Psoas muscle (tissue), 8 donors: ENCODE measurements around the gene KCTD7. TPM values are rescaled to one million over a fixed set of nuclear protein-coding genes. Genes with fewer than 3 reads are reported as not detected.
"Not testable (repeated sequence)": the region's sequence is repeated elsewhere in the genome, so short reads cannot be mapped to it uniquely, and the experiment has no call there.

ENCODE experiments used
- ATAC-seq, 4 donors: fragments of 200-7000 bp; cut with Tn5 transposase; one replicate each; pipeline ENCODE4 v1.9.1; 2020; ENCODE audit warnings: moderate library complexity in 3 of 4, mild to moderate bottlenecking in 2 of 4
- DNase-seq, 2 donors: peaks; one replicate each; pipeline ENCODE4 v3.0.0-alpha.2; 2020
- H3K27ac ChIP-seq: fragments of 200-600 bp; one replicate; pipeline ENCODE4 v1.8.0; 2022
- H3K27me3 ChIP-seq, 3 donors: fragments of 200-600 bp in 1 of 3; one replicate each; pipeline versions ENCODE4 v1.6.1 to v1.8.0; 2013 to 2022; ENCODE audit warnings: low read length in 2 of 3, mild to moderate bottlenecking in 2 of 3, moderate library complexity in 1 of 3; ENCODE audit not compliant: insufficient read depth in 3 of 3
- H3K36me3 ChIP-seq, 2 donors: fragments of 200-600 bp in 1 of 2; one replicate each; pipeline versions ENCODE4 v1.6.1 to v1.8.0; 2013 to 2022; ENCODE audit warnings: low read depth in 1 of 2, mild to moderate bottlenecking in 1 of 2, moderate library complexity in 1 of 2; ENCODE audit not compliant: insufficient read depth in 1 of 2
- H3K4me1 ChIP-seq: fragments of 200-600 bp; one replicate; pipeline ENCODE4 v1.8.0; 2022
- H3K4me3 ChIP-seq: fragments of 200-600 bp; one replicate; pipeline ENCODE4 v1.8.0; 2022; ENCODE audit warnings: mild to moderate bottlenecking
- H3K9me3 ChIP-seq: fragments of 200-600 bp; one replicate; pipeline ENCODE4 v1.8.0; 2022
- whole genome bisulfite sequencing, 3 donors: extraction: QIAGEN DNeasy Blood & Tissue Kit; methylation state at CpG; one replicate each; pipeline versions ENCODE4 v1.1.6 to v1.1.7; 2013; 5-methylcytosine and 5-hydroxymethylcytosine counted together
- intact Hi-C, 2 donors: fragments of 100-400 bp; cut with DNase I; formaldehyde crosslinking; loops; one replicate each; pipeline versions ENCODE4 v1.11.0 to v1.14.2; 2022
- polyA plus RNA-seq, 3 donors: library from polyadenylated mRNA; stranded (reverse); fragments of 200-250 nt; gene quantifications; one replicate each; pipeline ENCODE4 v1.2.3, GENCODE V29; 2013
- total RNA-seq, 4 donors: library from RNA; stranded (reverse); fragmentation: NEBNext Ultra II Directional in 2 of 4; extraction: Animal tissue kit (Norgen Biotek cat#: 25700) in 2 of 4; gene quantifications; one replicate each; pipeline versions ENCODE4 v1.2.1 to v1.2.4, GENCODE V29; 2021 to 2023
- TF ChIP-seq, protein P1 (sequence below): fragments of 200-600 bp; IDR thresholded peaks from one replicate; pipeline ENCODE4 v1.8.0; 2022; ENCODE audit warnings: antibody characterized with exemption
- donor health status: healthy with polysubstance abuse.
- donor health status: DM: no; HTN: no; CAD: no; lungs with moderate emphysema.
- donor health status: Bipolar disorder and iron deficiency.
- donor health status: healthy.
- donor health status: DM: yes; HTN: yes; CAD: no.
- donor health status: DM: no; HTN: no; CAD: no.
- donor health status: DM: no; HTN: no; CAD: no.
- donor health status: DM: yes; HTN: yes; CAD: no.

KCTD7 gene
- total and polyA plus RNA-seq, 7 donors, result 2.2 to 9.8 (median 4.0) TPM

DNA sequence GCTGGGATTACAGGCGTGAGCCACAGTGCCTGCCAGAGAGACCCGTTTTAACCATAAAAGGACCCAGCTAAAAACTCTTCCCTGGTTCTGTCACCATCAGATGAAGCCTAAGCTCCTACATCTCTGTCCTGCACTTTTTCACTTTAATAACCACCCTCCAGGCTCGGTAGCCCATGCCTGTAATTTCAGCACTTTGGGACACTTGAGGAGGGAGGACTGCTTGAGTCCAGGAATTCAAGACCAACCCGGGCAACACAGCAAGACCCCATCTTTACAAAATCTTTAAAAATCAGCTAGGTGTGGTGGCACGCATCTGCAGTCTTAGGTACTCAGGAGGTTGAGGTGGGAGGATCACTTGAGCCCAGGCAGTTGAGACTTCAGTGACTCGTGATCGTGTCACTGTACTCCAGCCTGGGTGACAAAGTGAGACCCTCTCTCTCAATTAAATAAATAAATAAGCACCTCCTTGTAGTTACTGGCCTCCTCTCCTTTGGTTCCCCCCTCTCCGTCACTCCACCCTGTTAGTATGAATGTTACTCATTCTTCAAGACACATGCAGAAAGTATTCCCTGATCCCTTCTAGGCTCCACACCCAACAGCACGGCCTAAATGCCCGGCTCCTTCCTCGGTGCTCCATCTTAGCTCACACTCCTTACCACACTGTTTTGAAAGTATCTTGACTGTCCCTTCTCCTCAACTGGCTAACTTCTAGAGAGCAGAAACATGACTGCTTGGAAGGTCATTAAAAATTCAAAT is 38.2 kb upstream of the KCTD7 start:
- 55 to 64% (median 59%) methylated on average over 11 of the region's 11 CpGs for WGBS, 3 donors
- H3K9me3 ChIP-seq, DNase-seq, ATAC-seq, H3K36me3 ChIP-seq, H3K27me3 ChIP-seq: not testable (repeated sequence)
- Histone ChIP-seq H3K4me1 (peaks cover 46% of the 10 kb centered on the region), H3K4me3 (peak overlapping the region; percentile 82), H3K27ac (peak overlapping the region; percentile 95)
- intact Hi-C loops, result loop anchor here in 1 of 2 donors (2.0 kb wide), 1 partner anchor 38 kb away; the partner anchor contains the start of gene KCTD7

DNA sequence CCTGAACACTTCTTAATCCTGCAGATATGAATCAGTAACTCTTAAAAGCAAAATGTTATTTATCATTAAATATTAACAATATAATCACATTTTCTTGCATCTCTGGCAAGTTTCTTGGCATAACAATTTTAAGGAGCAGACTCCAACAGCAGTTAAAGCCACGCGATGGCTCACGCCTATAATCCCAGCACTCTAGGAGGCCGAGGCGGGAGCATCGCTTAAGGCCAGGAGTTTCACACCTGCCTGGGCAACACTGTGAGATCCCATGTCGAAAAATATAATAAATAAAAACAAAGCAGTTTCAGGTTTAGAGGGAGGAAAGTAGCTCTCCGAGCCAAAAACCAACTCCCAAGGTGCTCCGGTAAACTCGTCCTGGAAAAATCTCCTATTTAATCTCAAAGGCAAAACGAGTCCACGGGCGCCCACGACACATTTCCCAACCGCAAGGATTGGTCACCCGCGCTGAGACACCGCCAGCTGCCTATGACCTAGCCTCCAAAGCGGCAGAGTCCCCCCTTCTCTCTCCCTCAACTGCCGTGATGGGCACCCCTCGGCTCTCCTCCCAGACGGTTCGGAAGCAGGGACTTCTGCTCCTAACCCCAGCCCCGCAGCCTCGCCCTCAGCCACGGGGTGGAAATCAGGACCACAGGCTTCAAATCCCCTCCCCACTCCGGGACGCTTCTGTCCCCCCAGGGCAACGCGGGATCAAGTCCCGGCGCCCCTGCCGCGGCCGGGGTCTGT is 37.5 kb upstream of the KCTD7 start:
- peaks cover 41% of the 10 kb centered on the region for H3K4me1 ChIP-seq
- intact Hi-C loops, result loop anchor here in 1 of 2 donors (2.0 kb wide), 1 partner anchor 38 kb away; the partner anchor contains the start of gene KCTD7
- H3K27me3 ChIP-seq, H3K9me3 ChIP-seq, H3K36me3 ChIP-seq: not testable (repeated sequence)
- ATAC-seq (peak; percentile 57 to 69 (median 58)), DNase-seq (peak in 1 of 2 donors; percentile 57)
- H3K27ac ChIP-seq, result peak overlapping the region; percentile 95
- peak overlapping the region; percentile 82 for H3K4me3 ChIP-seq
- WGBS, 3 donors, result 3 to 5% (median 4%) methylated on average over 35 of the region's 35 CpGs

DNA sequence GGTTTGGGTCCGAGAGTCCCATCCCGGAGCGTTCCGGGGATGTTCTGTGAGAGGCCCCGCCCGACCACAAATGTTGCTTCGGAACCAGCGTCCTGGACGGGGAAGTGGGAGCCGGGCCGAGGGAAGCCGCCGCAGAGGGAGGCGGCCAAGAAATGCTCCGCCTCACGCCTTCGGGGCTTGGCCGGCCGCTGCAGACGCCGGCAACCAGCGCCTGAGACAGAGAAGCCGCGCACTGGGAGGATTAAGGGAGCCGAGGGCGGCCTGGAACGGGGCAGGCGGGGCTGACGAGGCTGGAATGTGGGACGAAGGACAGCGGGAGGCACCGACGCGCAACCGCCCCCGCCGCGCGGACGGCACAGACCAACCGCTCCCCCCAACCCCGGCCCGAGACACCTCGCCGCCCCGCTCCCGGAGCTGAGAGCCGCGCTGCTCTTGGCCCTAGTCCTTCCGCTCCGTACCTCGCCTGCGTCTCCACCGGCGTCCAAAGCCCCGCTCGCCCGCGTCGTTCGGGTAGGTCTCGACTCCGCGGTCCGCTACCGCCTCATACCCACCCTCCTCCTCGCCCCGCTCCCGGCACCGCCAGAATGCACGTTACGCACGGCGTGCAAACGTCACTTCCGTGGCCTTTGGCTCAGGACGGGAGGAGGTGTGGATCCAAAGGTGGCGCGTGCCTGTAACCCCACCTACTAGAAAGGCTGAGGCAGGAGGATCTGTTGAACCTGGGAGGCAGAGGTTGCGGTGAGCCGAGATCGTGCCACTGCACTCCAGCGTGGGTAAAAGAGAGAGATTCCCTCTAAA is 36.7 kb upstream of the KCTD7 start:
- 0 to 1% (median 0%) methylated on average over 58 to 83 of the region's 83 CpGs for WGBS, 3 donors
- H3K4me1 ChIP-seq, result peaks cover 35% of the 10 kb centered on the region
- H3K36me3 ChIP-seq, result peaks cover 0 to 8% of the 10 kb centered on the region in 2 donors
- peak; percentile 92 to 95 for DNase-seq
- intact Hi-C loops, result loop anchor here (2.0 kb wide), 1 partner anchor 37 kb away; the partner anchor contains the start of gene KCTD7 (in 2 of the 2)
- TF ChIP-seq, protein P1, sequence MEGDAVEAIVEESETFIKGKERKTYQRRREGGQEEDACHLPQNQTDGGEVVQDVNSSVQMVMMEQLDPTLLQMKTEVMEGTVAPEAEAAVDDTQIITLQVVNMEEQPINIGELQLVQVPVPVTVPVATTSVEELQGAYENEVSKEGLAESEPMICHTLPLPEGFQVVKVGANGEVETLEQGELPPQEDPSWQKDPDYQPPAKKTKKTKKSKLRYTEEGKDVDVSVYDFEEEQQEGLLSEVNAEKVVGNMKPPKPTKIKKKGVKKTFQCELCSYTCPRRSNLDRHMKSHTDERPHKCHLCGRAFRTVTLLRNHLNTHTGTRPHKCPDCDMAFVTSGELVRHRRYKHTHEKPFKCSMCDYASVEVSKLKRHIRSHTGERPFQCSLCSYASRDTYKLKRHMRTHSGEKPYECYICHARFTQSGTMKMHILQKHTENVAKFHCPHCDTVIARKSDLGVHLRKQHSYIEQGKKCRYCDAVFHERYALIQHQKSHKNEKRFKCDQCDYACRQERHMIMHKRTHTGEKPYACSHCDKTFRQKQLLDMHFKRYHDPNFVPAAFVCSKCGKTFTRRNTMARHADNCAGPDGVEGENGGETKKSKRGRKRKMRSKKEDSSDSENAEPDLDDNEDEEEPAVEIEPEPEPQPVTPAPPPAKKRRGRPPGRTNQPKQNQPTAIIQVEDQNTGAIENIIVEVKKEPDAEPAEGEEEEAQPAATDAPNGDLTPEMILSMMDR, result no peak
- H3K27me3 ChIP-seq, result no peaks in the 10 kb centered on the region
- H3K9me3 ChIP-seq, result no peaks in the 10 kb centered on the region
- ATAC-seq, result peak; percentile 95 to 96 (median 96)
- H3K4me3 ChIP-seq, result peak overlapping the region; percentile 82
- peak overlapping the region; percentile 95 for H3K27ac ChIP-seq

DNA sequence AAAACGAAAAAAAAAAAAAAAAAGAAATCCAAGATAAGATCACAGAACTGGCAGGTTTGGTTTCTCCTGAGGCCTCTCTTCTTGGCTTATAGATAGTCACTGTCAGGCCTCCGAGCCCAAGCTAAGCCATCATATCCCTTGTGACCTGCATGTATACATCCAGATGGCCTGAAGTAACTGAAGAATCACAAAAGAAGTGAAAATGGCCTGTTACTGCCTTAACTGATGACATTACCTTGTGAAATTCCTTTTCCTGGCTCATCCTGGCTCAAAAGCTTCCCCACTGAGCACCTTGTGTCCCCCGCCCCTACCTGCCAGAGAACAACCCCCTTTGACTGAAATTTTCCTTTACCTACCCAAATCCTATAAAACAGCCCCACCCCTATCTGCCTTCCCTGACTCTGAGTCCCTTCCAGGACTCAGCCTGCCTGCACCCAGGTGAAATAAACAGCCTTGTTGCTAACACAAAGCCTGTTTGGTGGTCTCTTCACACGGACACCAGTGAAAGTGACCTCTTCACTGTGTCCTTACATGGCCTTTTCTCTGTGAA is 36.0 kb upstream of the KCTD7 start:
- ATAC-seq, DNase-seq, H3K9me3 ChIP-seq, H3K36me3 ChIP-seq, H3K27me3 ChIP-seq: not testable (repeated sequence)
- peak overlapping the region; percentile 82 for H3K4me3 ChIP-seq
- H3K27ac ChIP-seq, result peak overlapping the region; percentile 95
- 24 to 25% (median 25%) methylated on average over 4 of the region's 4 CpGs for WGBS, 3 donors
- intact Hi-C loops, result loop anchor here in 1 of 2 donors (2.0 kb wide), 1 partner anchor 36 kb away; the partner anchor contains the start of gene KCTD7
- H3K4me1 ChIP-seq, result peaks cover 30% of the 10 kb centered on the region

DNA sequence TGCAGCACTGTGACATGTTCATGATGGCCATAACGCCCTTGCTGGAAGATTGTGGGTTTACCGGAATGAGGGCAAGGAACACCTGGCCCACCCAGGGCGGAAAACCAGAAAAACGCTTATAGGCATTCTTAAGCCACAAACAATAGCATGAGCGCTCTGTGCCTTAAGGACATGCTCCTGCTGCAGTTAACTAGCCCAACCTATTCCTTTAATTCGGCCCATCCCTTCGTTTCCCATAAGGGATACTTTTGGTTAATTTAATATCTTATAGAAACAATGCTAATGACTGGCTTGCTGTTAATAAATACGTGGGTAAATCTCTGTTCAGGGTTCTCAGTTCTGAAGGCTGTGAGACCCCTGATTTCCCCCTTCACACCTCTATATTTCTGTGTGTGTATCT is 34.6 kb upstream of the KCTD7 start:
- H3K4me3 ChIP-seq, H3K27ac ChIP-seq, ATAC-seq, intact Hi-C loops, H3K27me3 ChIP-seq, H3K36me3 ChIP-seq, H3K9me3 ChIP-seq, DNase-seq: not testable (repeated sequence)
- WGBS, 3 donors, result 93 to 96% (median 94%) methylated on average over 8 of the region's 8 CpGs
- H3K4me1 ChIP-seq, result peaks cover 16% of the 10 kb centered on the region

DNA sequence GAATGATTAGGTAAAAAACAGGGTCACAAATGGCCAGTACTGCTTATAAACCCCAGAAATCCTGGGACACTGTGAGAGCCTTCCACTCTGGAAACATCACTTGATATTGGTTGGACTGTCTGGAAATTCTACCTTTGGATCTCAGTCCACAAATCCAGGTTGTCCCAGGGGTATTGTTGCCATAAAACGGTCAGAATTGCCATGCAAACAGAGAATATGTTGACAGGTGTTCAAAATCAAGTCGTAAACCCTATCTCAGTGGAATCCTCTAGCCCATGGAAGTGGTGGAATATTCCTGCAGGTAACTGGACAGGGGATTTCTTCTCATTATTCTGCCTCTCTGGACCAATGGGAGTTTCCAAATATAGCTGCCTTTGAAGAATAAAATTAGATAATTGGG is 31.2 kb upstream of the KCTD7 start:
- DNase-seq, result no peak
- TF ChIP-seq, protein P1, result no peak
- Histone ChIP-seq H3K9me3 (no peaks in the 10 kb centered on the region), H3K27ac (no peak overlapping the region), H3K4me3 (no peak overlapping the region), H3K27me3 (no peaks in the 10 kb centered on the region), H3K36me3 (no peaks in the 10 kb centered on the region), H3K4me1 (no peaks in the 10 kb centered on the region)
- WGBS, 3 donors, result 36 to 39% (median 38%) methylated on average over 2 of the region's 2 CpGs
- intact Hi-C loops, result no loop called here
- no peak for ATAC-seq
